GM18867 (cell line): ENCODE measurements around the gene TFPI.

Experiments used
- ATAC-seq: cut with Tn5 transposase; IDR thresholded peaks from one replicate; pipeline ENCODE4 v1.9.1; 2021; ENCODE audit warnings: mild to moderate bottlenecking, moderate library complexity; ENCODE audit not compliant: unreplicated experiment

TFPI gene

DNA sequence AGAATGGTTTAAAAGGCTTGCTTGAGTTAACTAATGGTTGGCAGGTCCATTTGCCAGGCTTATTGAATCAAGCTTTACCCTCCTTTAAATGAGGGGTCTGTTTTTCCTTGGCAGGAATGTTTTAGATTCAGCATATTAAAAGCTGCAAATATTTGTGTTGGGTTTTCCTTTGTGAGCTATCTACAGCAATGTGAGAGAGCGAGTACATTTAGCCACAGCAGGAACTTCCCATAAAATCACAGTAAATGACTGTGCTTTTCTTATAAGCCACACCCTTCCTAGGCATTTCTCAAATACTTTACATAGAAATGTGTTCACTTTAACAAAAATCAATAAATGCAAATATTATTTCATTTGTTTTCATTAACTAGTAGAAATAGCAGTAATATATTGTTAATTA lies 130.1 kb downstream of the TFPI start:
- ATAC-seq: no peak

- ATAC-seq: no peak
Measured at GRCh38 chr2:187422282-187422681, 132.0 kb downstream of the TFPI start.

- ATAC-seq: no peak
Measured at GRCh38 chr2:187421519-187421918, 132.7 kb downstream of the TFPI start.

DNA sequence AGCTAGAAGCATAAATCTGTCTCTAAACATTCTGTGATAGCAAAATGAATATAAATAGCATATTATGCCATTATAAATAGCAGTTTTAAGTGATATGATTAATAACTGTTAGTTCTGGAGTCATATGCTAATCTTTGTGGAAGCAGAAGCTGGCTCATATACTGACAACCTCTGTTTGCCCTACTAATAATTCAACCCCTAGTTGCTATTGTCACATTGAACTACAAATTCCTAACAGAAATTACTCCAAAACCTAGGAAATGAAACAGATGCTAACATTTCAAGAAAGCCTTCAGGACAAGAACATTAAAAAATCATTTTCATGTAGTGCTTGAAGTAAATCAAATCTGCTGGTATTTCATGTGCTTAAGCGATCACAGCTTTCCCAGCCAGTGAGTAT lies 134.4 kb downstream of the TFPI start:
- ATAC-seq: no peak

- no peak for ATAC-seq
Measured at GRCh38 chr2:187415449-187415848, 138.8 kb downstream of the TFPI start.
